Measurements from ENCODE around the gene RSBN1. TPM values are rescaled to one million over a fixed set of nuclear protein-coding genes. Genes with fewer than 3 reads are reported as not detected.
A peak's percentile ranks its signal among the peaks of the same experiment; 100 is the strongest.

RSBN1 gene
- total and polyA plus RNA-seq, 9 of the 15 experiments (the other 6 are each of a cell fraction or from before 2014, with no cell fraction given), result 4.5 to 24.3 (median 13.0) TPM

DNA sequence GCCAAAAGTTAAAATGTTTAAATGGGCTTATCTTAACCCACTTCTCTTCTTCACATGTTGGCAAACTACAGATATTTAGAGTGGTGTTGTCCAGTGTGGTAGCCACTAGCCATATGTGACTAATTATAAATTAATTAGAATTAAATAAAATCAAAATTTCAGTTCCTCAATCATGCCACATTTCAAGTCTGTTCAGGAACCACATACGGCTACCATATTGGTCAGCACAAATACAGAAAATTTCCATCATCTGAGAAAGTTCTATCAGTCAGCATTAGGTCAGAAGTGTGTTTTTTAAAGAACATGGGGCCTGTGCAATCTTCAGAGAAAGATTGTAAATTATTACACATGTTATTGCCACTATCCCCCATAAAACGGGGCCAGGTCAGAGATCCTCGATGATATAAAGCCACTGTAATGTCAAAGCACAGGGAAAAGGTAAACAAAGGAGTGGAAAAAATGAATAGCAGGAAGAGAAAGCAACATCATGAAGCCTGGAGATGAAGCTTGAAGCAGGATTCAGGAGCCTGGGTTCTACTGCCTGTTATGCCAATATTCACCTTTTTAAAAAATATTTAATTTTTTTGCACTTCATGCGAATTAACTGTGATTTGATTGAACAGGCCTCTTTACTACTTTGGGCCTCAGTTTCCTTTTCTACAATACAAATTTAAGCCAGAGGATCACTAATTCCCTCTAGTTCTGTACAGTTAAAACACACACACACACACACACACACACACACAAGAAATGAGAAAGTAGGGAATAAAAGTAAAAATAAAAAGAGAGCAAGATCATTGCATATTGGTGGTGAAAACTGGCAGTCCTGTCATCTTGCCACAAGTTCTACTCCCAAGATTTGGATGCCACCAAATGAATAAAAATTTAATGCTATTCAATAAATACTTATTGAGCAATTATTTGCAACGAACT, 2.3 kb downstream of the RSBN1 start (continued):
- TF ChIP-seq, protein P1, sequence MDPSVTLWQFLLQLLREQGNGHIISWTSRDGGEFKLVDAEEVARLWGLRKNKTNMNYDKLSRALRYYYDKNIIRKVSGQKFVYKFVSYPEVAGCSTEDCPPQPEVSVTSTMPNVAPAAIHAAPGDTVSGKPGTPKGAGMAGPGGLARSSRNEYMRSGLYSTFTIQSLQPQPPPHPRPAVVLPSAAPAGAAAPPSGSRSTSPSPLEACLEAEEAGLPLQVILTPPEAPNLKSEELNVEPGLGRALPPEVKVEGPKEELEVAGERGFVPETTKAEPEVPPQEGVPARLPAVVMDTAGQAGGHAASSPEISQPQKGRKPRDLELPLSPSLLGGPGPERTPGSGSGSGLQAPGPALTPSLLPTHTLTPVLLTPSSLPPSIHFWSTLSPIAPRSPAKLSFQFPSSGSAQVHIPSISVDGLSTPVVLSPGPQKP (CRISPR knock-in tag; IDR thresholded peaks at IDR 0.05), result no peak
- TF ChIP-seq EHMT2 (IDR thresholded peaks at IDR 0.05) (0 out of 2 replicates have a peak, but pooled peaks have one; percentile 29), JUN (IDR thresholded peaks at IDR 0.05; ENCODE audit: borderline replicate concordance, low read depth, low read length) (no peak), JUN (CRISPR knock-in tag; IDR thresholded peaks at IDR 0.05; ENCODE audit: borderline replicate concordance) (no peak), MAFF (IDR thresholded peaks at IDR 0.05; ENCODE audit: low read length) (no peak), DPF2 (IDR thresholded peaks at IDR 0.05) (no peak), SIN3B (IDR thresholded peaks at IDR 0.05; ENCODE audit: low read depth) (no peak), ZNF830 (CRISPR knock-in tag; IDR thresholded peaks at IDR 0.05) (no peak)
- TF ChIP-seq, protein P2, sequence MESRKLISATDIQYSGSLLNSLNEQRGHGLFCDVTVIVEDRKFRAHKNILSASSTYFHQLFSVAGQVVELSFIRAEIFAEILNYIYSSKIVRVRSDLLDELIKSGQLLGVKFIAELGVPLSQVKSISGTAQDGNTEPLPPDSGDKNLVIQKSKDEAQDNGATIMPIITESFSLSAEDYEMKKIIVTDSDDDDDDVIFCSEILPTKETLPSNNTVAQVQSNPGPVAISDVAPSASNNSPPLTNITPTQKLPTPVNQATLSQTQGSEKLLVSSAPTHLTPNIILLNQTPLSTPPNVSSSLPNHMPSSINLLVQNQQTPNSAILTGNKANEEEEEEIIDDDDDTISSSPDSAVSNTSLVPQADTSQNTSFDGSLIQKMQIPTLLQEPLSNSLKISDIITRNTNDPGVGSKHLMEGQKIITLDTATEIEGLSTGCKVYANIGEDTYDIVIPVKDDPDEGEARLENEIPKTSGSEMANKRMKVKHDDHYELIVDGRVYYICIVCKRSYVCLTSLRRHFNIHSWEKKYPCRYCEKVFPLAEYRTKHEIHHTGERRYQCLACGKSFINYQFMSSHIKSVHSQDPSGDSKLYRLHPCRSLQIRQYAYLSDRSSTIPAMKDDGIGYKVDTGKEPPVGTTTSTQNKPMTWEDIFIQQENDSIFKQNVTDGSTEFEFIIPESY (CRISPR knock-in tag; IDR thresholded peaks at IDR 0.05), result no peak
- TF ChIP-seq, protein P3, sequence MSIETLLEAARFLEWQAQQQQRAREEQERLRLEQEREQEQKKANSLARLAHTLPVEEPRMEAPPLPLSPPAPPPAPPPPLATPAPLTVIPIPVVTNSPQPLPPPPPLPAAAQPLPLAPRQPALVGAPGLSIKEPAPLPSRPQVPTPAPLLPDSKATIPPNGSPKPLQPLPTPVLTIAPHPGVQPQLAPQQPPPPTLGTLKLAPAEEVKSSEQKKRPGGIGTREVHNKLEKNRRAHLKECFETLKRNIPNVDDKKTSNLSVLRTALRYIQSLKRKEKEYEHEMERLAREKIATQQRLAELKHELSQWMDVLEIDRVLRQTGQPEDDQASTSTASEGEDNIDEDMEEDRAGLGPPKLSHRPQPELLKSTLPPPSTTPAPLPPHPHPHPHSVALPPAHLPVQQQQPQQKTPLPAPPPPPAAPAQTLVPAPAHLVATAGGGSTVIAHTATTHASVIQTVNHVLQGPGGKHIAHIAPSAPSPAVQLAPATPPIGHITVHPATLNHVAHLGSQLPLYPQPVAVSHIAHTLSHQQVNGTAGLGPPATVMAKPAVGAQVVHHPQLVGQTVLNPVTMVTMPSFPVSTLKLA (conservative IDR thresholded peaks at IDR 0.05), result peak in 1 of 2 experiments; percentile 32; a peak in 2 of 4 replicates
